HG03139 (cell line): ENCODE results near the gene HACD2.

ENCODE experiments used
- ATAC-seq: cut with Tn5 transposase; IDR thresholded peaks from one replicate; pipeline ENCODE4 v1.9.1; 2021; ENCODE audit not compliant: unreplicated experiment

HACD2 gene

DNA sequence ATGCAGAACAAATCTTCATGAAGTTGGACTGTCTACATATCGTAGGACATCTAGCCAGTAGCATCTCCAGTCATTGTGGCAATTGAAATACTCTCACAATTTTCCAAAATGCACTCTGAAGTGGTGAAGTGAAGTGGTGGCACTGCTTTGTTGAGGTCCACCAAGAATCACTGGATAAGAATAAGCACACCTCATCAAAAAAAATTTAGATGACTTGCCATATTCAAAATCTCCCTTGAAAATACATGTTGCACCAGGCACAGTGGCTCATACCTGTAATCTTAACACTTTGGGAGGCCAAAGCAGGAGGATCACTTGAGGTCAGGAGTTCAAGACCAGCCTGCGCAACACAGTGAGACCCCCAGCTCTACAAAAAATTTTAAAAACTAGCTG is 12.9 kb downstream of the HACD2 start:
- ATAC-seq: no peak

DNA sequence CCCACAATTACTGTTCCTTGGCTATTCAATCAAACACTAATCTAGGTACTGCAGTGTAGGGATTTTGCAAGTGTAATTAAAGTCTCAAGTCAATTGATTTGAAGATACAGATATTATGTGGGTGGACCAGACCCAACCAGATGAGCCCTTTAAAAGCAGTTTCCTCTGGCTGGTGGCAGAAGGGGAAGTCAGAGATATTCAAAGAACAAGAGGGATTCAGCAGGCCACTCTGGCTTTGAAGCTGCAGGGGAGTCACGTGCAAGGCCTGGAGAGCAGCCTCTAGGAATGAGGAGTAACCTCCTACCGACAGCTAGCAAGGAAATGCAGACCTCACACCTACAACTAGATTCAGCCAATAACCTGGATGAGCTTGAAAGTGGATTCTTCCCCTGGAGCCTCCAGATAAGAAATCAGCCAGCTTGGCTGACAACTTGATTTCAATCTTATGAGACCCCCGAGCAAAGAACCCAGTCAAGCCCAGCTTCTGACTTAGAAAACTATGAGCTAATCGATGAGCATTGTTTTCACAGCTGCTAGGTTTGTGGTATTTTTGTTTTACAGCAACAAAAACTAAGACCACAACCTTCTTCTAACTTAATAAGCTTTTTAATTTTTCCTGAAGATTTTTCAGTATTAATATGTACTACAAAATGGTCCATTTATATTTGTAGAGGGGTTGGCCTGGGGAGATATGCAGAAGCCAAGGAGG is 13.4 kb downstream of the HACD2 start:
- ATAC-seq: no peak

DNA sequence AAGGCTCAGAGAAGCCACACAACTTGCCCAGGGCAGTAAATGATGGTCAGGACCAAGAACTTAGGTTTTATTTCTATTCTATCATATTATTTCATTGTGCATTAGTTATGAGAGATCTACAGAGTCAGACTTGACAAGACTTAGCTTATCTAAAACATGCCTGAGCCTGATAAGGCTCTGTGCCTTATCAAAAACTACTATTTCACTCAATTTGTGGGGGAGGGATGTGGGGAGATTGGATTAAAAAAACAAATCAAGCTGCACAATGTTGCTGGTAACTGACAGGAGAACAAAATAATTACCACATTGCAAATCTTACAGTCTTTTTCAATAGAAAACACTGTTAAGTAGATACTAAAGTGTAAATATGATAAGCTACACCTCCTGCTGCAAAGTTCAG is 16.0 kb downstream of the HACD2 start:
- no peak for ATAC-seq

DNA sequence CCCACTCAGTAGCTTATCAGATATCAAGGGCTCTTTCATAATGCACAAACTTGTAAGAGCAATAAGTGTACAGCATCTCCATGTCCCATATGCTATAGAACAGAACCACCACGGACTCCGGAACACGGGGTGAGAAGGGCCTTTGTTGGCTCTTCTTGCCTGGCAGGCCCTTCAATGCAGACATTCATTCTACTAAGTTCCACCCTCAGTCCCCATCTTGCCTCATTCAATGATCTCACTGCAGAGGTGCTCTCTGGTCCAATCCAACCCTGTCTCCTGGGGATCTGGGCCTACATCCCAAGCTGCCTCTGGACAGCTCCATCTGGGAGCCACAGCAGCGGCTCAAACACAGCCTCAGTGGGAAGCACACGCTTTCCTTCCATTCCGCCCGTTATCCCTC is 16.8 kb downstream of the HACD2 start:
- no peak for ATAC-seq

DNA sequence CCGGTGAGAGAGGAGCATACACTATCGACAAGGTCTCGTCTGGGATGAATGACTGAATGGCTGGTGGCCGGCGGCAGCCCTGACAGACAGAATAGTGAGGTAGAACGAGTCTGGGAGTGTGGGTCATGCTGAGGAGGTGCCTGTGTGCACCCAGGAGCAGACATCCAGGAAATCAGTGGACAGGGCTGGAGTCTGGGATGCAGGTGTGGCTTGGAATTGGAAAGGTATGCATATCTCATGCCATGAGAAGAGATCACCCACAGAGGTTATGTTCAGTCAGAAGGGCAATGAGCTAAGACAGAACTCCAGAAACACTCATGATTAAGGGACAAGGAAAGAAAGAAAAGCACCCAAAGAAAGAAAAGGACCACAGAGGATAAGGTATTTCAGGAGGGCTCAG is 20.8 kb downstream of the HACD2 start:
- ATAC-seq: no peak

DNA sequence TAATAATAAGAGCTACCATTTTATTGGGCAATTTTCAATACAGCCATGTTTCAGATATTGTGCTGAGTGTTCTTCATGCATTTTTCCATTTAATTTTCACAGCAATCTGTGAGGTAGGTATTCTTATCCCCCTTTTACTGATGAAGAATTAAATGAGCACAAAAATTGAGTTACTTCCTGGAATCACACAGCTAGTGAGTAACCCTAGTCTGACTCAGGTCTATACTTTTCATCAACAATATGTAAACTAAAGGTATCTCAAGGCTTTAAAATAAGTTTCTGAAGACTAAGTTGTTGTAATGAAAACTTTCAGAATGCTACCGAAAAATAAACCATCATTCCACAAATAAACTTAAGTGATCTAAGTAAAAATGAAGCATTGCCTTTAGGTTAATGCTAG is 22.3 kb downstream of the HACD2 start:
- no peak for ATAC-seq

DNA sequence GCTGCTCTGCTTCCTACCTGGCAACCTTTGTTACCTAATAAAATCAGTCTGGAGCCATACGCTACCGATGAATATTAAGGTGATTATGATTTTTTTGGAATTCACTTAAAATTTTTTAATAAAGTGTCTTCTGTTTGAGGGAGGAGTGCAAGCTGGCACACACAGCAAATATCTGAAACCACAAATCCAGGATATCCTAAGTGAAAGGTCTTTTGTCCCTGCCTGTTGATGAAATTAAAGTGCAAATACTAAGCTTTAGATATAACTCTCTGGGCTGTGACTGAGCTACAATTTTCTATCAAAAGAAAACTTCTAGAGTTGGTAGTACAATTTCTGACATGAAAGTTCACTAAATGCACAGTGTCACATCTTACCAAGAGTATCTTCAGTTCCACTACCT is 23.7 kb downstream of the HACD2 start:
- no peak for ATAC-seq

DNA sequence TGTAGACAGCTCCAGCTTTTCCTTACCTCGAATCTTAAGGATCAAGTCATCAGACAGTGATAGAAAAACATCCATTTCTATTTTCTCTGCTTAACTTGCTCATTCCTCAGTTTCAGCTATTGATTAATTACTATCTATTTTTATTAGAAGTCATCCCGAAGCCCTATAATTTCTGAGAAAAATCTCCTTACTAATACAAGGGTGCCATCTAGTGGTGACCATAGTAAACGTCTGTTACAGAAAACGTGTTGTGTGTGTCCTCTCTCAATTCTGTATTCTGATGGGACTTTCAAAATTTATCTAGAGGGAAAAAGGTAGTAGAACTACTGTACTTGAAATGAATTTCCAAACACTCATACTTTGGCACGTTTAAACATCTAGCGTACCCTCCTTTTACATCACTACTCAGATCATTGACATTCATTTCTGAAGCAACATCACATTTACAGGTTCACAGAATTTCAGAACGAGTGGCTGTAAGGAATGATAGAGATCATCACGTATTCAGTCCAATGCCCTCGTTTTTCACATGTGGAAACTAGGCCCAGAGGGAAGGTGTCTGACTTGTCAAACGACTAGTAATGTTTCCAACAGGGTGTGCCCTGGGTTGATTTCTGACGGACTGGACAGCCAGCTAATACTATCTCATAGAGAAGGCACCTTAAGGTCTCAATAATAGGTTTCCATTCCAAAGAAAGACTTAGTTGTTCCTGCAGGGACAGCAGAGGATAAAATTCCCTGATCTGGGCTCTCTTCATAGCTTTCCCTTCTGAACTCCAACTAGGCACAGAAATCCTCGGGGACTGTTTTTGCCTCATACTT is 25.6 kb downstream of the HACD2 start:
- ATAC-seq: no peak

DNA sequence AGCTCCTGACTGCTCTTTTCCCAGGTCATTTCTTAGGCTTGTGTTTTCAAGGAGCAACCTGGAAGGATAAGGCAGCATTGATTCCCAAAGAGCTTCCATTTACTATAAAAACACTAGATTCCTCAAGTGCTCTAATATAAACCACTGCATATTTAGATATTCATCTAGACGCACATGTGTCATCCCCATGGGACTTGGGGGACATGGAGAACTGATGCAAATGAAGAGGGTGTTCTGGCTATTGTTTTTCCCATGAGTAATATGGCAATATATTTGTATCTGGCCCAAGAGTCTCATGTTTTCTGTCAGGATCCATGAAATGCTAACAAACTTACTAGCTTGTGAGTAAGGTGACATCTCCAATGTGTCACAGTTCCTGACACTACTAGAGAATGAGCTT is 31.3 kb downstream of the HACD2 start:
- no peak for ATAC-seq

DNA sequence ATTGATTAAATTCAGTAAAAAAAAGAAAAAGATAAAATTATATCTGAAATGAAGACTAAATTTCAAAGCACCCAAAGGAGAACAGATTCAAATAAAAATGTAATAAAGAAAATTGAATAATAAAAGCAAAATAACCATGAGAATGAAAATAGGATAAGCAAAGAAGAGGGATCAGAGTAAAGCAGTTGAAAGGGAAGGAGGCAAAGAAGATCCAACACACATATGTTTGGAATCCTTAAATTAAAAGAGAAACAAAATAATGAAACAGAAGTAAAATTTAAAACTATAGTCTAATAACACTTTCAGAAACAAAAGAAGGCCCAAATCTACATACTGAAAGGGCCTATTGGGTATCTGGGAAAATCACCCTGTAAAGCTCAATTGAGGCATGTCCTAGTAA is 32.1 kb downstream of the HACD2 start:
- ATAC-seq: no peak

DNA sequence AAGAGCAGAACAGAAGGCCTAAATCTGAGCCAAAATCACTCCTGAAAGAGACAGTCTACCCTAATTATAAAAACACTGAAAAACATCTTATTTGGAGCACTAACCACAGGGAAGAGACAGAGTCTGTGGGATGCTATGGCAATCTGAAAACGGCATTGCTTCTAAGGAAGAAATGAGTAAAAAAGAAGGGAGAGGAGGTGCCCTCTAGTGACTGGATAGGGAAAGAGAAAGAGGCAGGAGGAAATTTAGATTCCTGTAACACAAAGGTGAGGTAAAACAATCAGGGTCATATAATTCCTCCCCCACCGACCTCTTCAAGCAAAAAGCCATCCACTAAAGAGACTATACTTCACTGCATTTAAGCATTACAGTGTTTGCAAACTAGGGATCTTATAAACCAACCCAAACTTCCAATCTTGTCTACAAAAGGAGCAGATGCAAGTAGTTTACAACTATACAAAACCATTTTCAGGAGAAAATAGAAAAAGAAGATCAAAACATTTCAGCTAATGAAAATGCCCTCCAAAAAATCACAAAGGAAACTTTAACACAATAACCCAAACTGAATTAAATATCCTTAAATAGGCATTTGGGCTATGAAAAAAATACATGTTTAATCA is 32.6 kb downstream of the HACD2 start:
- ATAC-seq: no peak

DNA sequence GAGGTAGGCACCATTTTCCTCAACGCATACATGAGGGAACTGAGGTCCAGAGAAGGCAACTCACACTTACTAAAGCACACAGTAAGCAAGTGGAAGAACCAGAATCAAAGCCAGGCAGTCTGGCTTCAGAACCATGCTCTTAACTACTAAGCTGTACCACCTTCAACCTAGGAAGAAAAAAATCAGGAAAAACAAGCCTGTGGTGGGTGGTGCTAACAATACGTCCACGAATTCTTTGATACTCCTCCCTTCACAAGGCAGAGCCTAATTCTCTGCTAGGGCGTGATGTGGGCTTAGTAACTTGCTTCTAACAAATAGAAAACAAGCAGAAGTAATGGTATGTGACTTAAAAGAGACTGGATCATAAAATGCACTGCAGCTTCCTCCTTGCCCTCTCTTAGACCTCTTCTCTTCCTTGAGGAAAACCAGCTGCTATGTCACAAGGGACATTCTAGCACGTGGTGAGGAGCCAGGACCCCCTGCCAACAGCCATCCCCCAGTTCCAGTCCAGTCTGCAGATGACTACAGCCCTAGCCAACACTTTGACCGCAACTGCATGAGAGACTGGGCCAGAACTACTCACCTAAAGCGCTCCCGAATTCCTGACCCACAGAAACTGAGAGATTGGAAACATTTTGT is 36.9 kb downstream of the HACD2 start:
- no peak for ATAC-seq

DNA sequence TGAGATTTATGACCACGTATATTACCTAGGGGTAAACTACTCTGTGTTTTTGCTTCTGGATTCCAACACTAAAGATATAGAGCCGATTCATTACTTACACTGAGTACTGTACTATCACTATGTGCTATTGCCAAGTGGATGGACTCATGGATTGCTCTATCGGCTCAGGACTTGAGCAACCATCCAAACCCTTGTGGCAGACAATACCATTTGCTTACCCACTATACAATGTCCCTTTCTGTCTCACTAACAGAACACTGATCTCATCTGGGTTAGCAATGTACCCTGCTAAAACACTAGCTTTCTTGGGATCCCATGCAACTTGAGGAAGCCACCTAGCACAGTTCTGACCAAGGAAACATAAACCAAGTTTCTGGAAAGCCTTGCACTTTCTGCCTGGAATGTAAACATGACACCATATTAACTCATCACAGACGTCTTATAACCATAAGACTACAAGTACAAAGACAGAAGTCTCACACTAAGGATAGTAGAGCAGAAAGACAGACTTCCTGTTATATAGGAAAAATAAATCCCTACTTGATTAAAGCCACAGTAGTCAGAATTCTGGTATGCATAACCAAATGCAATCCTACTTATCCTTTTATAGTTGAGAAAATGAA is 38.6 kb downstream of the HACD2 start:
- ATAC-seq: no peak

DNA sequence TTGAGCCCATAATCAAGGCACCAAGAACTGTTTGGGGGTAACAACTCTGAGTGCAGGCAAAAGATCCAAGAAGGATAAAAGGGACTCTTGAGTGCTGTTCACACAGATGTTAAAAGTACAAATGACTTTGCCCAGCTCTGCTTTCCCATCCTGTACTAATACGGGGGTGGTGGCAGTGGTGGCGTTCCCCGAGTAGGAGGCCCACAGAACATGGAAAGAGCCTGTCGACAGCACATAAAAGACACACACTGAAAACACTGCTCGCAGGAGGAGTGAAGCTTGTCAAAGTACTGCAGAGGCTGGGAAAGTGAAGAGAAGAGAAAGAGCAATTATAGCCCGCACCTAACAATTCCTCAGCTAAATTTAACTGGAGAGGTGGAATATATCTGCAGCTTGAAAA is 40.9 kb downstream of the HACD2 start:
- ATAC-seq: no peak

DNA sequence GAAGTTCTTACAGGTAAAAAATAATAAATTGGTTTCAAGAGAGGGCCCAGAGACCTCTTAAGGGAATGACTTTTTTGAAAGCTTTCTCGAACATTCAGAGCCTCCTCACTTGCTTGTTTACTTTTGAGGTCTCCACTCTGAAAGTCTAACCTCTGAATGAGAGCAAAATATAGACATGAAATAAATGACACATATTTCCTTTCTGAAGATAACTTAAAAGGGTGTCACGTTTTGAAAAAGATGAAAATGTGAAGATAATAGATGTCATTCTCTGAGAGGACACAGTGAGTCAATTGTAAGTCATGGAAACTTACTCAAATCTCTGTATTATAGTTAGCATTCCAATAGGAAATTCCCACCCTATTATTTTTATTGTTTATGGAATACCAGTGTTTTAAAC is 44.6 kb downstream of the HACD2 start:
- ATAC-seq: no peak

DNA sequence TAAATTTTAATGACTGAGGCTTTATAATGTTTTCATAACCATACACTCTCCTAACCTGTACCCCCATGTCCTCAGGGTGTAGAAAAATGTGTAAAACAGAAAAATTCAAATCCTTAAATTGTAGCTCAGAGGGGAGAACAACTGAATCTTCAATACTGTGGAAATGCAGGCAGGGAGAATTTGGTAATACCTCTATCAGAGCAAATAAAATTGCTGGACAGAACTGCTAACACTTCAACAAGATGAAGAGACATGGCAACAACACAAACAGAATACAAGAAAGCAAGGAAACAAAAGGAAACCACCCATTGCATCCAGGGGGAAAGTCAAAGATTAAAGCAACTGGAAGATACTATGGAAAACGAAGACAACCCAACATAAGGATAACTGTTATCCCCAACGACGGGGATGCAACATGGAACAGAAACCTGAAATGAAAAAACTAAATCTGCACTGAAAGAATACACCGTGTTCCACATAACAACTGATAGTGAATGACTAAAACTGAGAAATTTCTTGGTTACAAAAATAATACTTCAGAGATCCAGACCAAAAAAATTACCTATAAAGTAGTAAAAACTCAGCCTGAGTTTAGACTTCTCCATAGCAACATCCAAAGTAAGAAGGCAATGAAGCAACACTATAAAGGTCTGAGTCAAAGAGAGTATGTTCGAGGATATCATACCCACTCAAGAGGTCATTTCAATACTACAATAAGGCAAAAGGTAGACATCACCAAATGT is 48.5 kb downstream of the HACD2 start:
- no peak for ATAC-seq

DNA sequence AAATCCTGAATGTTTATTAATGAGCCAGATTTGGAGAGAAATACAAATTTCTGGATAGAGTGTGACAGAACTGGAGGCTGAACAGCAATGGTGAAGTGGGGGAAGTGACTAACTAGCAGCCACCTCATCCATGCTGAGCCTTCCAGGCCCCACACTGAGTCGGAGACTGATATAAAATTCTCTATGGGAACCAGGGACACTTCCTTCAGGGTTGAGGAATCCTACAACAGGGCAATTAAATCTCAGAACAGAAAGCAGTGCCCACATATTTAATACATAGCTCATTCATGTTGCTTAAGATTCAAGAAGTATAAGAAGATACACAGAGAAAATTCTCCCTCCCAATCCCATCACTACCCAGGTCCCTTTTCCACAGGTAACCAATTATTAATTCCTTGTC is 49.3 kb downstream of the HACD2 start:
- no peak for ATAC-seq

DNA sequence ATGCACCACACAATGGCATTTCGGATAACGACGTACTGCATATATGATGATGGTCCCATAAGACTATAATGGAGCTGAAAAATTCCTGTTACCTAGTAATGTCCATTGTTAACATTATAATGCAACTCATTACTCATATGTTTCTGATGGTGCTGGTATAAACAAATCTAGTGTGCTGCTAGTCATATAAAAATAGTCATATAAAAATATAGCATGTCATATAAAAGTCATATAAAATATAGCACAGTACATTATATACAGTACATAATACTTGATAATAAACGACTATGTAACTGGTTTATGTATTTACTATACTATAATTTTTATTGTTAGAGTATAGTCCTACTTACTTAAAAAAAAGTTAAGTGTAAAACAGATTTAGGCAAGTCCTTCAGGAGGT is 50.6 kb downstream of the HACD2 start:
- no peak for ATAC-seq

DNA sequence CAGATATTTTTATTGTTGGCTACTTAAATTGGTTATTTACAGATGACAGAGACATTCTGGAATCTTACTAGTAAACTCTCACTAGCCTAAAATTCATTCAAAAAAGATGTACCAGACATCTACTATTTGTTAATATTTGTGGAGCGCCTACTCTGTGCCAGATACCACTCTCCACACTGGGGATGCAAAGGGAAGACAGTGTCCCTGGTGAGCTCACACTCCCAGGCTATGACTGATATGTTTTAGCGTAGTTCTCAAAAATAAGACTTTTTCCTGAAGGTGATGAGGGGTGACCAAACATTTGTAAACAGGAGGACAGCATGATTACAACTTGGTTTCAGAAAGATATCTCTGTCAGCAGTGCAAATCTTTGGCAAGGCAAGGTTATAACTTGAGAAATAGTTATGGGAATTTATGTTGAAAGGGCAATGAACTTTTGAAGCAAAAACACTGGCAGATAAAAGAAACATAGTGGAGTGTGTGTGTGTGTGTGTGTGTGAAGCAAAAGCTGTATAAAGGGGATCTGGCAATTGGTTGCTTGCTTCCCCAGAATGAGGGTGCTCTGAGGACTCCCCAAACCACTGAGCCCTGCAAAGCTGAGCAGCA is 51.2 kb downstream of the HACD2 start:
- ATAC-seq: no peak

DNA sequence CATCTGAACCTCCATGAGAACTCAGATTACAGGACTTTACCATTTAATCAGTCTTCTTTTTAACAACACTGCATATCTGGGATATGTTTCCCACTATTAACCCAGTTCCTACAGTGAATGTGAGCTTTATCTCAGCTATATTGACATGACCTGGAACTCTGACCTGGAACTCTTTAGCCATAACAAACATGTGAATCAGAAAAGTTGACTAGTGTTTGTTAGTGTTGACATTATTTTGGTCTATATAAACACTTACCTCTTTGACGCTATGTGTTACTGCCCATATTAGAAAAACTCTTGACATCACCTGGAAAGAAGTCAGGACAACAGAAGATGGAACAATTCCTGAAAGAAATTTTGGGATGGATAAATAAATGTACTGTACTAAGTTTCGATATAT is 56.7 kb downstream of the HACD2 start:
- ATAC-seq: no peak
